HG03460 (cell line): ENCODE data around the gene WNT8A.

ENCODE experiments used
- ATAC-seq: cut with Tn5 transposase; IDR thresholded peaks from one replicate; pipeline ENCODE4 v1.9.1; 2021; ENCODE audit not compliant: unreplicated experiment

WNT8A gene

DNA sequence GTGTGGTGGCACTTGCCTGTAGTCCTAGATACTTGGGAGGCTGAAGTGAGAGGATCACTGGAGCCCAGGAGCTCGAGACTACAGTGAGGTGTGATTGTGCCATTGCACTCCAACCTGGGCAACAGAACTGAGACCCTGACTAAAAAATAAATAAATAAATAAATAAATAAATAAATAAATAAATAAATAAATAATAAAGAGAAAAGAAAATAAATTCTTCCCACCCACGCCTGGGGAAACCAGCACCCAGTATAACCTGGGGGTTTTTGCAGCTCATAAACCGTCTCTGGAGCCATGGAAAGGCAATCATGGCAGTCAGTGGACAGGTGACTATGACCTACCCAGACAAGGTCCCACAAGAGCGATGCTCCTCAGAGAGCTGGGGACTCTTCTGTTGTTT lies 7.9 kb downstream of the WNT8A start:
- no peak for ATAC-seq

- no peak for ATAC-seq
Measured at GRCh38 chr5:138092301-138092700, 8.5 kb downstream of the WNT8A start.

DNA sequence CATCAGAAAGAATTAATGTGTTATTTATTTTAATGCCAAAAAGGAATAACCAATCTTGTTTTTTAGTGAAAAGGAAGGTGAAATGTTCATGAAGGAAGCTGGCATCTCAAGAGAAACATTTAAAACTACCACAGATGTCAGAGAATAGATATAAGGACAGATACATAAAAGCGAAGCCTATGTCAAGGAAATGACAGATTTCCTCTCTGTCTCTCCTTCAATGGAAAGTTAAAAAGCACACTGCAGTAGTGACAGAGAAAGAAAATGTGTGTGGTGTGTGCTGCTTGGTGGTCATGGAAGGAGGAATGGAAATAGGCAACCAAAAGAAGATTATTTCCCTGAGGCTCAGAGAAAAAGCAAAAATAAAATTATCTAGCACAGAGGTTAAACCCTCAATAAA lies 9.2 kb downstream of the WNT8A start:
- no peak for ATAC-seq

- no peak for ATAC-seq
Measured at GRCh38 chr5:138095100-138095907, 11.5 kb downstream of the WNT8A start.

- ATAC-seq: no peak
Measured at GRCh38 chr5:138096363-138096762, 12.5 kb downstream of the WNT8A start.

GRCh38 chr5:138096997-138097828 lies 13.4 kb downstream of the WNT8A start:
- ATAC-seq: no peak

DNA sequence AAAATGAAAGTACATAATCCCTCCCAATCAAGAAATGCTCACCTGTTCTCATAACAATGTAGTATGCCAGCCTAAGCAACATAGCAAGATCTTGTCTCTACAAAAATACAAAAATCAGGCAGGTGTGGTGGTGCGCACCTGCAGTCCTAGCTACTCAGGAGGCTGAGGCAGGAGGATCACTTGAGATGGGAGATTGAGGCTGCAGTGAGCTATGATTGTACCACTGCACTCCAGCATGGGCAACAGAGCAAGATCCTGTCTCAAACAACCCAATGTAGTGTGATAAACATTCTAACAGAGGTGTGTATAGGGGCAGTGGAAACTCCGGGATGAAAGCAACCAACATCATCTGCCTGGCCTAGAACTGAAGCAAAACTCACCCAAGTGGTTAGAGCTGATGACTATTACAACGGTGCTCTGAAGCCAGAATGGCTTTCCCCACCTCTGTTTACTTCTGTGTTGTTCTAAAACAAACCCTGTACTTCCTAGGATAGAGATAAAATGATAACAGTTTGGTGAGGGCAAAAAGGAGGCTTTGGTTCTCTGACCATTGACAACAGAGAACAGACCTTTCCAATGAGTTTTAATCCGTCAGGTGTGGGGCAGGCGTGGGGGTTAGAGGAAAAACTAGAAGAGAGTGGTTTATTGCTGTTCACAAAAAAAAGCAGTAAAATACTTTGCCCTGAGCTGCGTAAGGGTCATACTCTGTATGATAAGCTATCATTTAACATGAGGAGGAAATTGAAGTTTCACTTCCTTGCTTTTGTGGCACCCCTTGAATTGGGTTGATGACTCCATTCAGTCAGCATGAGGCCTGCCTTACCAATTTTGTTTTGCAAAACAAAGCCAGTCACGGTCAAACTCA lies 18.9 kb downstream of the WNT8A start:
- ATAC-seq: no peak

- ATAC-seq: no peak
Measured at GRCh38 chr5:138103319-138103637, 19.4 kb downstream of the WNT8A start.

DNA sequence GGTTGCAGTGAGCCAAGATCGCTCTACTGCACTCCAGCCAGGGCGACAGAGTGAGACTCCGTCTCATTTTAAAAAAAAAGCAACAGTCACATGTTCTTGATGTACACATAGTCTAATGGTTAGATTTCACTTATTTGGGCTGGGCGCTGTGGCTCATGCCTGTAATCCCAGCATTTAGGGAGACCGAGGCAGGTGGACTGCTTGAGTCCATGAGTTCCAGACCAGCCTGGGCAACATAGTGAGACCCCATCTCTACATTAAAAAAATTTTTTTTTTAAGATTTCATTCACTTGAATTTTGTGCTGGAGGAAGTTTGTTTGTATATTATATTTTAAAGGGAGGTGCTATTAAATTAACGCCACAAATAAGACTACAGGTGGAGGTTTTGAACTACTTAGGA lies 21.9 kb downstream of the WNT8A start:
- no peak for ATAC-seq

DNA sequence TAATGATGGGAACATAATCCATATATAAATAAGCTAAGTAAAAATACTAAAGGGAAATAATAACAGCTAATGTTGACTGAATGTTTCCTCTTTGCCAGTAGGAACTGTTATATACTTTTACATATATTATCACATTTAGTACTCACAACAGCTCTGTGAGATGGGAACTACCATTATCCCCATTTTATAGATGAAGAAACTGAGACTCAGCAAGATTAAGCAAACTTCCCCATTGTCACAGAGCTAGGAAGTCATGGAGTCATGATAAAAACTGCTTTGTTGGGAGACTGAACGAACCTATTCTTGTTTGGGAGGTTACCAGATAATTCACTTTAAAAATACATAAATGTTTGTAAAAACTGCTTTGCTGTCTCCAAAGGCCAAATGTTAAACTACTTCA lies 23.4 kb downstream of the WNT8A start:
- ATAC-seq: no peak

DNA sequence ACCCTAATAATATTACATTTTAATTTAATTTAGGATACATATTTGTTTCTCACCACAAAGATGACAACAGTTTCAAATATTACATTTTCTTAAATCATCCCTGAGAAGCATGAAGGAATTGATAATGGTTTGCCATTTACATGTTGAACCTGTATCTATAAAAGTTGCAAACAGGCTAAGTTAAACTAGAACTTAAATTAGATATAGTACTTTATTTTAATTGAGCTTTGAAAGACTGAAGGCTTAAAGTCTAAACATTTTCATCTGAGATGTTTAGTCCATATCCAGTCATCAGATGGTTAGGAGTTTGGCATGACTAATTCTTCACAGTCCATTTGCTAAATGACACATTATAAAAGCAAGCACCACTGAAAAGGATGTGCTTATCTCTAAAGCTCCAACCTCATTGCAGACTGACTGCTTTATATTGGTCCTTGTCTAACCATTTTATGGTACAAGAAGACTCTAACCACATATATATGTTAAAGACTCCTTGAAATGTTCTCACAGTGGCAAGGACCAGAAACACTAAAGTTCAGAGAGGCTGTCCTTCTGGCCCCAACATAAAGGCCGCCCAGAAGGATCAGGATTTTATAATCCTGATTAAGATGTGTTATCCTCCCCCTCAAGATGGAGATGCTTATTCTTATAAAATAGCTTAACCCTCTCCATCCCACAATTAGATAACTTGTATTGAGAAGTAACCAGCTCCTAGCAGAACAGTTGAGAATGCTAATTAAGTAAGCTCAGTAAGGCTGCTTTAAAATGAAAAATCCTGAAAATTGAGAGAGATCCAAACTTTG lies 25.8 kb downstream of the WNT8A start:
- ATAC-seq: no peak

- ATAC-seq: no peak
Measured at GRCh38 chr5:138110266-138110963, 26.6 kb downstream of the WNT8A start.

DNA sequence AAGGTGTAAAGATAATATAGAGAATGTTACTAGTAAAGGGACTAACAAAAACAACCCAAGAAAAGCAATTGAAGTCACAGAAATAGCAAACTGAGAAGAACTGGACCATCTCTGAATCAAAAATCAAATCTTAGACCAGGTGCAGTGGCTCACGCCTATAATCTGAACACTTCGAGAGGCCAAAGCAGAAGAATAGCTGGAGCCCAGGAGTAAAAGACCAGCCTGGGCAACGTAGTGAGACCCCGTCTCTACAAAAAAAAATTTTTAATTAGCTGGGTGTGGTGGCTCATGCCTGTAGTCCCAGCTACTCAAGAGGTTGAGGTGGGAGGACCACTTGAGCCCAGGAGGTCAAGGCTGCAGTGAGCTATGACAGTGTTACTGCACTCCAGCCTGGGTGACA lies 27.3 kb downstream of the WNT8A start:
- ATAC-seq: no peak

- no peak for ATAC-seq
Measured at GRCh38 chr5:138111937-138112336, 28.1 kb downstream of the WNT8A start.

DNA sequence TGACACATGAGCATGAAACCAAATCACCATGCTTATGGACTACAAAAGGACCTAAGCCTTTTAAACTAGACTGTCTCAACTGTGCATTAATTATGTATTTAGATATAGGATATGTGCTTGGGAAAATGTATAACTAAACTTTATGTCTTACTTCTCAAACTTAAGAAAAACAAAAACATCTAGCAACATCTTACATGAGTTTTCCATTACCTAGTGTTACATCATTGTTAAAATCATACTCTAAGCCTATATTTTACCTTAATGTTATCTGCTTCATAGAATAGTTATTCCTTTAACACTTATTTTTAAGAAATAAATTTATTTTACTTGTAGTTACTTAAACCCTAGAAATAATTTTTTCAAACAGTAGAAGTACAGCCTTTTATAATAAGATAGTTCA lies 31.4 kb downstream of the WNT8A start:
- no peak for ATAC-seq

- no peak for ATAC-seq
Measured at GRCh38 chr5:138128334-138128733, 44.5 kb downstream of the WNT8A start.

- ATAC-seq: no peak
Measured at GRCh38 chr5:138129347-138129746, 45.5 kb downstream of the WNT8A start.

GRCh38 chr5:138132543-138132942 lies 48.7 kb downstream of the WNT8A start:
- ATAC-seq: no peak

GRCh38 chr5:138138949-138139780 lies 55.3 kb downstream of the WNT8A start, which contains the start of gene NME5:
Gene NME5 (minus strand): TSS chr5:138139428. CDS start chr5:138138780, 648 bp downstream.
- ATAC-seq: no peak
